Measurements from ENCODE around the gene PLEKHA4.
"Not testable (repeated sequence)": the region's sequence is repeated elsewhere in the genome, so short reads cannot be mapped to it uniquely, and the experiment has no call there.

Gene PLEKHA4

GRCh38 chr19:48868114-48868886 is at the start of gene PLEKHA4:
TSS of gene PLEKHA4 (minus strand) at chr19:48868617. CDS start at chr19:48867620, 997 bp downstream.
- in situ Hi-C loops (cut with MboI; ENCODE audit: low sequenced_read_pairs), result no loop called here

GRCh38 chr19:48918071-48918470 is 49.7 kb upstream of the PLEKHA4 start:
- in situ Hi-C loops (cut with MboI; ENCODE audit: low sequenced_read_pairs), result no loop called here

GRCh38 chr19:48915757-48916156 is 47.3 kb upstream of the PLEKHA4 start:
- in situ Hi-C loops (cut with MboI; ENCODE audit: low sequenced_read_pairs), result no loop called here

DNA sequence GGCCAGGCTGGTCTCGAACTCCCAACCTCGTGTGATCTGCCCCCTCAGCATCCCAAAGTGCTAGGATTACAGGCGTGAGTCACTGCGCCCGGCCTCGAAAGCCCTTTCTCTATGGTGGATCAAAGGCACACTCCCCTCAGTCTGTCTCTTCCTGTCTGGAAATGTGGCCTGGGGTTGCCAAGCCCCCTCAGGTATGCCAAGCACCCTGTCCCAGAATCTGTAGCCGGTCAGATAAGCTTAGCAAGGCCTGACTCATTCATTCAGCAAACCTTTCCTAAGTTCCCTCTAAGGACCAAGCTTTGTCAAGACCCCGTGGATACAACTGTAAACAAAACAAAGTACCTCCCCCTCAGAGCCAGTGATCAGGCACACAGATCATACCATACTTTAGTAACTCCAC is 45.8 kb upstream of the PLEKHA4 start:
- in situ Hi-C loops (cut with MboI; ENCODE audit: low sequenced_read_pairs), result no loop called here

DNA sequence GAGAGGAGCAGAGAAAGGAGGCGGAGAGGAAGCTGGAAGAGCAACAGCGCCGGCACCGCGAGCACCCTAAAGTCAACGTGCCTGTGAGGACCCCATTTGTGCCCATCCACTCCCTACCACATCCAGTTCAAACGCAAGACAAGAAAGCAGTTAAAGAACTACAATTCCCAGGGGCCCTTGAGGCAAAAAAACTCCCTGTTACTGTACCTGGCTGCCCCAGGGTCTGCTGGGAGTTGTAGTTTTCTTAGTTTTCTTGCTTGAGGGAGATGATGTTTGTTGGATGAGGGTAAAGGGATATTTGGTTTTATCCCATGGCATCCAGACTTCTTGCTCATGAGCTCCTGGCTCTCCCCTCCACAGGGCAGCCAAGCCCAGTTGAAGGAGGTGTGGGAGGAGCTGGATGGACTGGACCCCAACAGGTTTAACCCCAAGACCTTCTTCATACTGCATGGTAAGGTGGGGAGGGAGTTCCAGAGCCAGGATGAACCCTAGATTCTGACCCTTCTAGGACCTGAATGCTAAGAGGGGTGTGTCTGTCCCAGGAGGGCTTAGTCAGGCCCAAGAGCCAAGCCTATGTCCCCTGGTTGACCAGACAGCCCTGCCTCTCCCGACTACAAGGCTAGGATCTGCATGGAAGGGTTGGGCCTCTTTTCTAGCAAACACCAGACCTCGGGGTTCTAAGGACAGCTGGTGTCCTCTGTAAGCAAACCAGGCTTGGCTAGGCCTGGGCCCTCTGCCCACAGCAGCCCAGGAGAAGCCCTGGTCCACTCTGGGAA is 44.9 kb upstream of the PLEKHA4 start:
- in situ Hi-C loops (cut with MboI; ENCODE audit: low sequenced_read_pairs), result no loop called here

- in situ Hi-C loops (cut with MboI; ENCODE audit: low sequenced_read_pairs), result no loop called here
Measured at GRCh38 chr19:48910803-48911202, 42.4 kb upstream of the PLEKHA4 start.

DNA sequence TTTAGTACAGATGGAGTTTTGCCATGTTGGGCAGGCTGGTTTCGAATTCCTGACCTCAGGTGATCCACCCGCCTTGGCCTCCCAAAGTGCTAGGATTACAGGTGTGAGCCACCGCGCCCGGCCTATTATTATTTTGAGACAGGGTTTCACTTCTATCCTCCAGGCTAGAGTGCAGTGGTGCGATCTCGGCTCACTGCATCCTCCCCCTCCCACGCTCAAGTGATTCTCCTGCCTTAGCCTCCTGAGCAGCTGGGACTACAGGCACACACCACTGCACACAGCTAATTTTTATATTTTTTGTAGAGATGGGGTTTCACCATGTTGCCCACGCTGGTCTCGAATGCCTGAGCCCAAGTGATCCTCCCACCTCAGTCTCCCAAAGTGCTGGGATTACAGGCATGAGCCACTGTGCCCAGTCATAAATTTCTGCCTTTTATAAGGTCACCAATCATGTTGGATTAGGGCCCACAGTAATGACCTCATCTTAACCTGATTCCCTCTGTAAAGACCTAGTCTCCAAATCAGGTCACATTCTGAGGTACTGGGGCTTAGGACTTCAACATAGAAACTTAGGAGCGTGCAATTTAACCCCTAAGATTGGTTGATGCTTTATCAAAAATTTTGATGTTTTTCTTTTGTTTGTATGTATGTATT is 41.1 kb upstream of the PLEKHA4 start:
- in situ Hi-C loops (cut with MboI; ENCODE audit: low sequenced_read_pairs), result not testable (repeated sequence)

DNA sequence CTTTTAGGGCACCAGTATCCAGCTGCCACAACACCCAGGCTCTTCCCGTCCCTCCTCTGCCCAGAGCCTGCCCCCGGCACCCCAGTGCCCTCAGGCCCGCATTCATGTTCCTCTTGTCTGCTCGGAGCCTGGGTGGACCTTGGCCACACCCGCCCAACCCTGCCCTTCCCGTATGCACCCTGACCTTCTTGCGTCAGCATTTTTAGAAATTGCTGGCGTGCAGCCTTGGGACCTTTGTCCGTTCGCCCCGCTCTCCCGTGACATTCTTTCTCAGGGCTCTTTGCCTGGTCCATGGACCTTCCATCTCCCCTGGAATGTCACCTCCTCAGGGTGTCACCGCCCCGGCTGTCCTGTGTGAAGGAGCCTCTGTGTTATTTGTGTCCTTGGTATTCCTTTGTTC is 39.3 kb upstream of the PLEKHA4 start:
- in situ Hi-C loops (cut with MboI; ENCODE audit: low sequenced_read_pairs), result no loop called here

DNA sequence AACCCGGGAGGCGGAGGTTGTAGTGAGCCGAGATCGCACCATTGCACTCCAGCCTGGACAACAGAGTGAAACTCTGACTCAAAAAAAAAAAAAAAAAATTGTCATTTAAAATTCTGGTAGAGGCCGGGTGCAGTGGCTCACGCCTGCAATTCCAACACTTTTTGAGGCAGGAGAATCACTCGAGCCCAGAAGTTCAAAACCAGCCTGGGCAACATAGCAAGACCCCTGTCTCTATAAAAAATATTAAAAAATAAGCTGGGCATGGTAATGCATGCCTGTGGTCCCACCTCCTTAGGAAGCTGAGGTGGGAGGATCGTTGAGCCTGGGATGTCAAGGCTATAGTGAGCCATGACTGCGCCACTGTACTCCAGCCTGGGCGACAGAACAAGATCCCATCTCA is 37.9 kb upstream of the PLEKHA4 start:
- in situ Hi-C loops (cut with MboI; ENCODE audit: low sequenced_read_pairs), result no loop called here

GRCh38 chr19:48905664-48906063 is 37.2 kb upstream of the PLEKHA4 start:
- in situ Hi-C loops (cut with MboI; ENCODE audit: low sequenced_read_pairs), result no loop called here

DNA sequence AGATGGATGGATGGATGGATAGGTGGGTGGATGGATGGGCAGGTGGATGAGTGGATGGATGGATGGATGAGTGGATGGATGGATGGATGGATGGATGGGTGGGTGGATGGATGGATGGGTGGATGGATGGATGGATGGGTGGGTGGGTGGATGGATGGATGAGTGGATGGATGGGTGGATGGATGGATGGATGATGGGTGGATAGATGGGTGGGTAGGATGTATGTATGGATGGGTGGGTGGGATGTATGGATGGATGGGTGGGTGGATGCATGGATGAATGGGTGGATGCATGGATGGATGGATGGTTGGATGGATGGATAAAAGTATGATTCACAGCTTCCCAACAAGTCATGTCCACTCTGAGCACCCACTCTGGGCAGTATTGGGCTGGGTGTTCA is 35.4 kb upstream of the PLEKHA4 start:
- in situ Hi-C loops (cut with MboI; ENCODE audit: low sequenced_read_pairs), result not testable (repeated sequence)

- in situ Hi-C loops (cut with MboI; ENCODE audit: low sequenced_read_pairs), result not testable (repeated sequence)
Measured at GRCh38 chr19:48902291-48902690, 33.9 kb upstream of the PLEKHA4 start.

DNA sequence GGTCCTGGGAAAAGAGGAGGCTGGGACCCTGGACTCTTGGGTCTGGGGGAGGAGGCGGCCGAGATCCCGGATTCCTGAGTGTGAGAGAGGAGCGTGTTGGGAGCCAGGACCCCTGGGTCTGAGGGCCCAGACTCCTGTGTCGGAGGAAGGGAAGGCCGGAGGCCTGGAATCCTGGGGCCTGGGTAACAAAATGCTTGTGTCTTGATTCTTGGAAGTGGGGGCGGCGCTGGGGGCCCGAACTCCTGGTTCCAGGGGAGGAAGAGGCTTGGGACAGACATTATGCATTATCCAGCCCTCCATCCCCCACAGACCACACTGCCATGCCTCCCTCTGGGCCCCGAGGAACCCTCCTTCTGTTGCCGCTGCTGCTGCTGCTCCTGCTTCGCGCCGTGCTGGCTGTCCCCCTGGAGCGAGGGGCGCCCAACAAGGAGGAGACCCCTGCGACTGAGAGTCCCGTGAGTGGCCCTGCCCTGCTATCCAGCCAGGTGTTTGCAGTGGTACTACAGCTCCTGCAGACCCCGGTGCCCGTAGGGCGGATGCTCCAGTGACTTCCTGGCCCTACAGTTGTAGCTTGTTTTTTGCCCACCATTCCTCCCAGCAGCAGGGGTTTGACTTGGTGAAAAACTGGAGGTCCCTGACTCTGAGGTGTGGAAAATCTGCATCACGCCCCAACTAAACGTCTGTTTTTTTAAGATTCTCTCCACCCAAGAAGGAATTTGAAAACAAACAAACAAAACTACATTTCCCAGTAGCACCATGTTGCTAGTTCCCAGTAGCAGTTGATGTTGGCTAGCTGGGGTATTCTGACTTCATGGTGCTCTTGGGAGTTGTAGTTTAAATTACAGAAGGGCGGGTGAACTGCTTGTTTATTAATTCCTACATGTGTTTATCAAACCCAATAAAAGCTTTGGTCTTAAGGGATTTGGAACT is 32.3 kb upstream of the PLEKHA4 start:
- in situ Hi-C loops (cut with MboI; ENCODE audit: low sequenced_read_pairs), result no loop called here

DNA sequence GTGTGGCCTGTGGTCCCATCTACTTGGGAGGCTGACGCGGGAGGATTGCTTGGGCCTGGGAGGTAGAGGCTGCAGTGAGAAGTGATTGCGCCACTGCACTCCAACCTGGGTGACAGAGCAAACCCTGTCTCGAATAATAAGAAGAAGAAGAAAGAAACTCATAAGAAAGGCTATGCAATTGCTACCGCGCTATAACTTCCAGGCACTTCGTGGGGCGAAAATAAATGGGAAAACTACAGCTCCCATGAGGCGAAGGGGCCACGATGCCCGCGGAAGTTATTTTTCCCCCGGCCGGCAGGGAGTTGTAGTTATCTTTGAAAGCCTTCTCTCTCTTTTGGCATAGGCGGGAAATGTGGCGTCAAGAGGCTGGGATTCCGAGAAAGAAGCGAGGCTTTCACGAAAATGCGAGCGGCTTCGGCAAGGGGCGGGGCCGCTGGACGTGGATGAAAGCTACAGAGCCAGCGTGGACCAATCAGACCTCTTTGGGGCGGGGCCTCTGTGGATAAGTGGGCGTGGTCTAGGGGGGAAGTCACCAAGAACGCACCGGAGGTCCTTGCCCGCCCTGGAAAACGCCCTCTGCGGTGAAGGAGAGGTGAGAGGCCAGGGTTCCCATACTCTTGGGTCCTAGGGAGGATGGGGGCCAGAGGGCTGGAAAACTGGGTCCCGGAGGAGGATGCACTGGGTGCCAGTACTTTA is 31.5 kb upstream of the PLEKHA4 start, which contains the start of gene NUCB1:
NUCB1 (plus strand) TSS at position 532 of the 696 bp plus-strand sequence. CDS start 485 bp downstream, outside the sequence.
- in situ Hi-C loops (cut with MboI; ENCODE audit: low sequenced_read_pairs), result no loop called here

- in situ Hi-C loops (cut with MboI; ENCODE audit: low sequenced_read_pairs), result not testable (repeated sequence)
Measured at GRCh38 chr19:48899386-48899749, 31.0 kb upstream of the PLEKHA4 start.

- in situ Hi-C loops (cut with MboI; ENCODE audit: low sequenced_read_pairs), result no loop called here
Measured at GRCh38 chr19:48897181-48897580, 28.8 kb upstream of the PLEKHA4 start.

DNA sequence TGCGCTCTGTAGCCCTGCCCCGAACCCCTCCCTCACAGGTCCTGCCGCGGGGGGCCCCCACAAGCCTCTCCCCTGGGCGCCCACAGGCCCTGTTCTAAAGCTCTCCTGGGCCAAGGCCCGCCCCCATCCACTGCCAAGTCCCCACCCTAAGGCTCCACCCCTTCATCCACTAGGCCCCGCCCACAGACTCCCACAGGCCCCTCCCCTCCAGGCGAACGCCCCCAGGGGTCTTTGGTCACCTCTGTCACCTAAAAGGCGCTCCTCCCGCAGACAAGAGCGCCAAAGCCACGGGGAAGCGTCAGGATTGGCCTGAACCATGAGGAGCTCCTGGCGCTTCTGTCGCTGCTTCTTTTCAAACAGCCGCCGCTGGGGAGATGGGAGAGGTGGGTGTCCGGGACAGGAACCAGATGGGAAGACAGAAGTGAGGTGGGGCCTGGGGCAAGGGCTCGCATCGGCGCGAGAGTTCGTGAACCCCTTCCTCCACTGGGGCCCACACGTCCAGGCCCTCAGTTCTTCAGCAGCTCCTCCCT is 27.8 kb upstream of the PLEKHA4 start:
- in situ Hi-C loops (cut with MboI; ENCODE audit: low sequenced_read_pairs), result no loop called here

DNA sequence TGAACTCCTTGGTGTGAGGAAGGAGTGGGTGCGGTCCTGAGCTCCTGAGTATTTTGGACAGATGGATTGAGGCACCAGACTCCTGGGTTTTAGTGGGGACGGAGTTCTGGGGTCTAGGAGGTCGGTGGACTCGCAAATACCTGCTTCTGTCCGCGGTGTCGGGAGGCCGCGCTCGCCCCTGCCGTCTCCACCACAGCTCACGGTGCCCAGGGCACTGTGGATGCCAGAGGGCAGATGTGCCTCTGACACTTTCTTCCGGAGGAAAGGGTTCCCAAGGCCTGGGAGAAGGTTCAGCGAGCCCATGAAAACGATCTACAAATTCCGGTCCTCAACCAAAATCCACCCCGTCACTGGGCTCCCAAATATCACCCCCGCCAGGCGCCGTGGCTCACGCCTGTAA is 26.8 kb upstream of the PLEKHA4 start:
- in situ Hi-C loops (cut with MboI; ENCODE audit: low sequenced_read_pairs), result no loop called here

DNA sequence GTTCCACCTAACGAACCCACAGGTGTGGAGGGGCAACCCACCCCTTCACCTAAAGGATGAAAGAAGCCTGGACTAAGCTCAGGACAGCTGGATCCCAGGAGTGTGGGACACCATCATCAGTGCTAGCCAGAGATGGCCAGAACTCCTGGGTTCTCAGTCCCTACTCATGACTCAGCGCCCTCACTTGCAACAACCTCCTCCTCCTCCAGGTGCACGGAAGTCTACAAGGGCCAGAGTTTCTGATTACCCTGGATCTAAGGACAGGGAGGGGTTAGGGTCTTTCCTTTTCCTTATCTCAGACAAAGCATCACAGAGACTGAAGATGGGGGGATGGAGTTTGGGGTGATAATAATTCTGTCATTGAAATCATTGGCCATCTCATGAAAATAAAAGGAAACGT is 22.1 kb upstream of the PLEKHA4 start:
- in situ Hi-C loops (cut with MboI; ENCODE audit: low sequenced_read_pairs), result no loop called here

DNA sequence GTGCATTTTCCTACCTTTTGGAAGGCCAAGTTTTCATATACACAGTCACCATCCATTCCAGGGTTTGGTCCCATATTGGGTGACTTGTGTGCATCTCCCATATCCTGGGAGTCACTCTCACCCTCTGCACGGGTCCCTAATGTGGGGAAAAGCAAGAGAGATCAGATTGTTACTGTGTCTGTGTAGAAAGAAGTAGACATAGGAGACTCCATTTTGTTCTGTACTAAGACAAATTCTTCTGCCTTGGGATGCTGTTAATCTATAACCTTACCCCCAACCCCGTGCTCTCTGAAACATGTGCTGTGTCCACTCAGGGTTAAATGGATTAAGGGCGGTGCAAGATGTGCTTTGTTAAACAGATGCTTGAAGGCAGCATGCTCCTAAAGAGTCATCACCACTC is 21.1 kb upstream of the PLEKHA4 start:
- in situ Hi-C loops (cut with MboI; ENCODE audit: low sequenced_read_pairs), result not testable (repeated sequence)

Data from HL-60/S4 treated with phorbol 12-myristate 13-acetate at 8.2 ng/mL for 4 days and 3 days (cell line).